Liver (tissue), 3 donors: ENCODE results near the gene RPTOR.

Source experiments
- CTCF ChIP-seq: fragments of 150-350 bp; IDR thresholded peaks from 2 replicates; pipeline ENCODE4 v1.5.1; 2017; ENCODE audit warnings: improper control_type of control experiment, low read depth, low read length; ENCODE audit not compliant: missing input control
- HNF4G ChIP-seq: IDR thresholded peaks from 2 replicates; pipeline ENCODE4 v1.6.1; 2016; ENCODE audit warnings: antibody characterized with exemption
- JUND ChIP-seq, 2 donors: IDR thresholded peaks; 2 replicates each; pipeline ENCODE4 v1.6.1; 2016; ENCODE audit warnings: antibody characterized with exemption in 2 of 2
- MAX ChIP-seq: IDR thresholded peaks from 2 replicates; pipeline ENCODE4 v1.6.1; 2016; ENCODE audit warnings: antibody characterized with exemption
- REST ChIP-seq: IDR thresholded peaks from 2 replicates; pipeline ENCODE4 v1.6.1; 2016; ENCODE audit warnings: antibody characterized with exemption, mild to moderate bottlenecking
- TAF1 ChIP-seq: conservative IDR thresholded peaks from 2 replicates; pipeline ENCODE4 v1.6.1; 2016; ENCODE audit warnings: antibody characterized with exemption, mild to moderate bottlenecking
- YY1 ChIP-seq: IDR thresholded peaks from 2 replicates; pipeline ENCODE4 v1.6.1; 2016; ENCODE audit warnings: antibody characterized with exemption, mild to moderate bottlenecking
- TF ChIP-seq, protein P1 (sequence below): IDR thresholded peaks from 2 replicates; pipeline ENCODE4 v1.6.1; 2016; ENCODE audit warnings: antibody characterized with exemption
- donor health status: healthy.
- donor health status: healthy.

- TF ChIP-seq CTCF = no peak
- no peak for TF ChIP-seq TAF1
- no peak for TF ChIP-seq REST
- TF ChIP-seq, protein P1, sequence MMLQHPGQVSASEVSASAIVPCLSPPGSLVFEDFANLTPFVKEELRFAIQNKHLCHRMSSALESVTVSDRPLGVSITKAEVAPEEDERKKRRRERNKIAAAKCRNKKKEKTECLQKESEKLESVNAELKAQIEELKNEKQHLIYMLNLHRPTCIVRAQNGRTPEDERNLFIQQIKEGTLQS = no peak
- no peak for TF ChIP-seq MAX
- no peak for TF ChIP-seq JUND (IDR thresholded peaks at IDR 0.05)
- no peak for TF ChIP-seq YY1
- TF ChIP-seq HNF4G = no peak
These were observed 46.3 kb upstream of the RPTOR start for GRCh38 chr17:80498242-80498919.
